Osteoblast (primary cell): ENCODE data around the gene DPY19L2. TPM values are rescaled to one million over a fixed set of nuclear protein-coding genes. Genes with fewer than 3 reads are reported as not detected.
"Not testable (repeated sequence)": the region's sequence is repeated elsewhere in the genome, so short reads cannot be mapped to it uniquely, and the experiment has no call there.

Experiments used
- DNase-seq: peaks from one replicate; pipeline ENCODE4 v3.0.0; 2011; ENCODE audit warnings: low spot score, mixed read lengths; ENCODE audit not compliant: insufficient read length; ENCODE audit errors: missing footprints
- H2AFZ ChIP-seq: 2 replicates; pipeline ENCODE4 v1.6.0; 2011; ENCODE audit warnings: mild to moderate bottlenecking, low read length
- H3K27ac ChIP-seq: 2 replicates; pipeline ENCODE4 v1.5.1; 2011; ENCODE audit warnings: mild to moderate bottlenecking, low read depth, low read length, moderate library complexity
- H3K27me3 ChIP-seq: 2 replicates; pipeline ENCODE4 v1.6.0; 2012; ENCODE audit warnings: mild to moderate bottlenecking, control low read depth, inconsistent platforms, low read length, moderate library complexity; ENCODE audit not compliant: insufficient read depth
- H3K36me3 ChIP-seq: 2 replicates; pipeline ENCODE4 v1.5.1; 2011; ENCODE audit warnings: mild to moderate bottlenecking, low read length, control low read depth, moderate library complexity; ENCODE audit not compliant: insufficient read depth
- H3K4me1 ChIP-seq: 2 replicates; pipeline ENCODE4 v1.5.1; 2011; ENCODE audit warnings: mild to moderate bottlenecking, low read length, control low read depth, moderate library complexity; ENCODE audit not compliant: insufficient read depth
- H3K4me2 ChIP-seq: 2 replicates; pipeline ENCODE4 v1.6.0; 2011; ENCODE audit warnings: mild to moderate bottlenecking, low read length; ENCODE audit not compliant: insufficient read depth
- H3K4me3 ChIP-seq: fragments of 200-600 bp; sonication (generic); 3 replicates; pipeline ENCODE4 v1.5.1; 2012; ENCODE audit warnings: mild to moderate bottlenecking, low read length, inconsistent platforms; ENCODE audit not compliant: insufficient read depth
- H3K79me2 ChIP-seq: 2 replicates; pipeline ENCODE4 v1.6.0; 2012; ENCODE audit warnings: mild to moderate bottlenecking, low read length, control low read depth, inconsistent platforms; ENCODE audit not compliant: insufficient read depth
- H3K9me3 ChIP-seq: 2 replicates; pipeline ENCODE4 v1.5.1; 2011; ENCODE audit warnings: low read depth, low read length, control low read depth
- H4K20me1 ChIP-seq: 2 replicates; pipeline ENCODE4 v1.6.0; 2012; ENCODE audit warnings: mild to moderate bottlenecking, low read length, control low read depth; ENCODE audit not compliant: insufficient read depth
- total RNA-seq: library from RNA; depleted of rRNA; stranded (reverse); fragments of >200 nt; gene quantifications from 2 replicates; pipeline ENCODE4 v1.2.3, GENCODE V29; 2012

The DPY19L2 gene
- total RNA-seq, 1 donor, result 1.1 TPM

DNA sequence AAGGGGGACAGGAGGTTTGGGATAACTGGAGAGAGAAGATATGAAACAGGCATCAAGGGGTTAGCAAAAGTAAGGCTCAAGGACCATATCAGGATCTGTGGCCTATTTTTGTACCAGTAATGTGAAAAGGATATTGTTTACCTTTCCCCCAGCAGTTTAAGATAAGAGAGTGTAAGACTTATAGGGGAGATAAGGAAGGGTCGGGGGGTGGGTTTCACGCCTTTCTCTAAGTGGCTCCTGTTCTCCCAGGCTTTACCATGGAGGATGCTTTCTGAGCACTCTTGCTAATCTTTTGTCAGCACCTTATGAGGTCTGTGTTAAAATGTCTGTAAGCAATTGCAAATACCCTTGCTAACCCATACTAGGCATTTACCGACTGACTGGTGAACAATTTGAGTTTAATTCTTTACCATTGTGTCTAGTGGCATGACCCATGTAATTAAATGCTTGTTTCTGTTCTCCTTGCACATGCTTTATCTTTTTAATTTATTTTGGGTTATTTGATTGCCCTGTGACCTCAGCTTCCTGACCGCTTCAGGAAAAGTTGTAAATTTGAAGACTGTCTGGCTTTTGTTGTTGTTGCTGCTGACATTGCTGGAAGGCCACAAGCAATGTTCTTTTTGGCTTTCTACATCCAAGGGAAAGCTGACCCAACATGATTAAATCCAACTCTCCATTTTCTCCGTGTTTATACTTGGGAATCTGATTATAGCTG lies 12.6 kb downstream of the DPY19L2 start:
- not testable (repeated sequence) for H3K4me2 ChIP-seq, DNase-seq, H3K9me3 ChIP-seq, H3K27ac ChIP-seq, H3K4me3 ChIP-seq, H3K79me2 ChIP-seq, H2AFZ ChIP-seq, H3K27me3 ChIP-seq, H3K4me1 ChIP-seq, H3K36me3 ChIP-seq, H4K20me1 ChIP-seq

- H3K79me2 ChIP-seq, H3K9me3 ChIP-seq: not testable (repeated sequence)
These were observed 13.8 kb downstream of the DPY19L2 start for GRCh38 chr12:63654481-63654880.

DNA sequence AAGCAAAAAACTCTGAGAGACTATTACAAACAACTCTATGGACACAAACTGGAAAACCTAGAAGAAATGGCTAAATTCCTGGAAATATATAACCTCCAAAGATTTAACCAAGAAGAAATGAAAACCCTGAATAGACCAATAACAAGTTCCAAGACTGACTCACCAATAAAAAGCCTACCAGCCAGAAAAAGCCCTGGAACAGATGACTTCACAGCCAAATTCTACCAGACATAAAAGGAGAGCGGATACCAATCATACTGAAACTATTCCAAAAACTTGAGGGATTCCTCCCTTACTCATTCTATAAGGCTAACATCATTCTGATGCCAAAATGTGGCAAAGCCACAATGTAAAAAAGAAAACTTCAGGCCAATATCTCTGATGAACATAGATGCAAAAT lies 18.8 kb downstream of the DPY19L2 start:
- not testable (repeated sequence) for H3K79me2 ChIP-seq, H3K36me3 ChIP-seq, H3K27me3 ChIP-seq, H3K4me3 ChIP-seq, H3K9me3 ChIP-seq, DNase-seq, H3K4me2 ChIP-seq, H4K20me1 ChIP-seq, H3K27ac ChIP-seq, H2AFZ ChIP-seq, H3K4me1 ChIP-seq

More at GRCh38 chr12:63654481-63654880, 13.8 kb downstream of the DPY19L2 start:
- H3K27ac ChIP-seq, H4K20me1 ChIP-seq, H3K4me2 ChIP-seq, H3K27me3 ChIP-seq, H3K4me3 ChIP-seq, H3K36me3 ChIP-seq, H3K4me1 ChIP-seq, H2AFZ ChIP-seq, DNase-seq: not testable (repeated sequence)

GRCh38 chr12:63643381-63644140 lies 24.7 kb downstream of the DPY19L2 start:
- H4K20me1 ChIP-seq, H3K36me3 ChIP-seq, H3K27me3 ChIP-seq, H3K79me2 ChIP-seq, H3K4me1 ChIP-seq, H3K4me3 ChIP-seq, H3K4me2 ChIP-seq, H3K27ac ChIP-seq, H3K9me3 ChIP-seq, DNase-seq, H2AFZ ChIP-seq: not testable (repeated sequence)

DNA sequence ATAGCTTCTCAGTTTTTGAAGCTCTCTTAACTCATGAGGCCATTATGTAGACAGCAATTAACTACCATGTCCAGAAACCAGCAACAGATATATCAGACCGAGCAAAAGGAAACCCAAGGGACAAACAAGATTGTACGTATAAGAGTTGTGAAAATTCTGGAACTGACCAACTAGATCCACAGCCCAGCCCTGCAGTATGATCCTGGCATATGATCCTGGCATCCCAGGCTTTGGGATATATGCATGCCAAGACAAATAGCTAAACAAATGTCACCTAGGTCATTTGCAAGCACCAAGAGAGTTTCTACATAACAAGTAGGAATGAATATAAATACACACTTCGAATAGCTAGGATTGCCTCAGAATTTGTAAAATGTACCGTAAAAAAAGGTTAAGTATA lies 44.0 kb downstream of the DPY19L2 start:
- H3K27me3 ChIP-seq, H3K4me2 ChIP-seq, H3K4me1 ChIP-seq, H3K27ac ChIP-seq, H3K4me3 ChIP-seq, DNase-seq, H4K20me1 ChIP-seq, H3K9me3 ChIP-seq, H3K79me2 ChIP-seq, H2AFZ ChIP-seq, H3K36me3 ChIP-seq: not testable (repeated sequence)

DNA sequence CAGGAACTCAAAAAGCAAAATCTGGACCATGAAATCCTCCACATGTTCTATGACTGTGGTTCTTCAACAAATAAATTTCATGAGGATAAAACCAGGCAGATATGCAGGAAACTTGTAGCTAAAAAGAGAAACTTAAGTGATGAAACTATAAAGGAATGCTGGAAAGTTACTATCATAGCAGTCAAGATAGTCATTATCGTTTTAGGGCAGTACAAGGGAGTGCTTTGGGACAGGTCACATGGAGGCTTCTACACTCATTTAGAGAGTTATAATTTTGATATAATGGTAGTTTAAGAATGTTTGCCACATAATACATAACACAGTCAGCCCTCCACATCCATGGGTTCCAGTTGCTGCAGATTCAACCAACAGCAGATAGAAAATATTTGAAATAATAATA lies 52.7 kb downstream of the DPY19L2 start:
- H3K9me3 ChIP-seq, H3K4me3 ChIP-seq, H3K36me3 ChIP-seq, H3K79me2 ChIP-seq, H3K27ac ChIP-seq, H3K4me2 ChIP-seq, DNase-seq, H3K27me3 ChIP-seq, H2AFZ ChIP-seq, H4K20me1 ChIP-seq, H3K4me1 ChIP-seq: not testable (repeated sequence)

DNA sequence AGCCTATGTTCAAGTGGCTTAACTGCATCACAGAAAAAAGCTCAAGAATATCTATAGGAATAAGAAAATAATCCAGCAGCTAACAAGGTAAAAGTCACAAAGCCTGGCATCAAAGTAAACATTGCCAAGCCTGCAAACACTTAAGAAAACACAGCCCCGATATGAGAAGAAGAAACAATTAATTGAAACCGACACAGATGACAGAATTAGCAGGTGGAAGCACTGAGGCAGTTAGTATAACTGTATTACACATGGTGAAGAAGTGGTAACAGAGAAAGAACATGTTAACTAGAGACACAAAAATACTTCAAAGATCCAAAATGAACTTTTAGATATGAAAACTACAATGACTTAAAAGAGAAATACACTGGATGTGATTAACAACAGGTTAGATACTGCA lies 57.0 kb downstream of the DPY19L2 start:
- H3K36me3 ChIP-seq, H3K27ac ChIP-seq, H3K4me2 ChIP-seq, H3K4me3 ChIP-seq, DNase-seq, H3K27me3 ChIP-seq, H3K79me2 ChIP-seq, H4K20me1 ChIP-seq, H3K9me3 ChIP-seq, H3K4me1 ChIP-seq, H2AFZ ChIP-seq: not testable (repeated sequence)

- H3K36me3 ChIP-seq, H3K79me2 ChIP-seq, H3K4me1 ChIP-seq, DNase-seq, H3K27ac ChIP-seq, H3K4me3 ChIP-seq, H3K4me2 ChIP-seq, H3K9me3 ChIP-seq, H3K27me3 ChIP-seq, H2AFZ ChIP-seq, H4K20me1 ChIP-seq: not testable (repeated sequence)
These were observed 59.0 kb downstream of the DPY19L2 start for GRCh38 chr12:63609281-63609680.

GRCh38 chr12:63604985-63605384 lies 63.3 kb downstream of the DPY19L2 start:
- H3K36me3 ChIP-seq, H2AFZ ChIP-seq, H3K4me3 ChIP-seq, DNase-seq, H3K79me2 ChIP-seq, H3K9me3 ChIP-seq, H3K27ac ChIP-seq, H4K20me1 ChIP-seq, H3K4me2 ChIP-seq, H3K27me3 ChIP-seq, H3K4me1 ChIP-seq: not testable (repeated sequence)
